GM18511 (cell line): Measurements from ENCODE around the gene DYRK3.

Experiments
- ATAC-seq: cut with Tn5 transposase; IDR thresholded peaks from one replicate; pipeline ENCODE4 v1.9.1; 2021; ENCODE audit warnings: mild to moderate bottlenecking, moderate library complexity; ENCODE audit not compliant: unreplicated experiment

DYRK3 gene

GRCh38 chr1:206658981-206659273 lies 23.6 kb downstream of the DYRK3 start:
- ATAC-seq, result no peak

GRCh38 chr1:206660136-206660535 lies 24.8 kb downstream of the DYRK3 start:
- no peak for ATAC-seq

GRCh38 chr1:206661161-206661820 lies 26.0 kb downstream of the DYRK3 start:
- ATAC-seq, result no peak

GRCh38 chr1:206662396-206663092 lies 27.2 kb downstream of the DYRK3 start:
- ATAC-seq, result no peak

GRCh38 chr1:206663362-206663761 lies 28.0 kb downstream of the DYRK3 start:
- no peak for ATAC-seq

- no peak for ATAC-seq
Measured at GRCh38 chr1:206663832-206664652, 28.7 kb downstream of the DYRK3 start.

- no peak for ATAC-seq
Measured at GRCh38 chr1:206664740-206665139, 29.4 kb downstream of the DYRK3 start.

GRCh38 chr1:206666031-206666561 lies 30.8 kb downstream of the DYRK3 start:
- no peak for ATAC-seq

- ATAC-seq, result no peak
Measured at GRCh38 chr1:206666954-206667665, 31.8 kb downstream of the DYRK3 start.

- no peak for ATAC-seq
Measured at GRCh38 chr1:206668351-206668750, 33.0 kb downstream of the DYRK3 start.

- no peak for ATAC-seq
Measured at GRCh38 chr1:206668874-206669410, 33.6 kb downstream of the DYRK3 start.

- ATAC-seq, result no peak
Measured at GRCh38 chr1:206672011-206672688, 36.8 kb downstream of the DYRK3 start.

GRCh38 chr1:206672844-206673758 lies 37.8 kb downstream of the DYRK3 start:
- peak; percentile 55 for ATAC-seq

GRCh38 chr1:206674236-206674635 lies 38.9 kb downstream of the DYRK3 start:
- ATAC-seq, result no peak

GRCh38 chr1:206674745-206675175 lies 39.4 kb downstream of the DYRK3 start:
- ATAC-seq, result no peak

GRCh38 chr1:206676499-206676898 lies 41.2 kb downstream of the DYRK3 start:
- no peak for ATAC-seq

- ATAC-seq, result peak; percentile 39
Measured at GRCh38 chr1:206678490-206678889, 43.2 kb downstream of the DYRK3 start.

GRCh38 chr1:206679738-206680211 lies 44.4 kb downstream of the DYRK3 start:
- peak; percentile 88 for ATAC-seq

GRCh38 chr1:206680279-206680678 lies 44.9 kb downstream of the DYRK3 start:
- ATAC-seq, result no peak
